WTC11 (cell line): Measurements from ENCODE around the gene SLC2A14. TPM values are rescaled to one million over a fixed set of nuclear protein-coding genes. Genes with fewer than 3 reads are reported as not detected.
A peak's percentile ranks its signal among the peaks of the same experiment; 100 is the strongest.
"Not testable (repeated sequence)": the region's sequence is repeated elsewhere in the genome, so short reads cannot be mapped to it uniquely, and the experiment has no call there.

Experiments
- ATAC-seq: fragments of 200-7000 bp; cut with Tn5 transposase; 2 replicates; pipeline ENCODE4 v1.10.0; 2021; ENCODE audit warnings: mild to moderate bottlenecking, moderate library complexity
- CTCF ChIA-PET: fragments of 300-600 bp; sonication (Branson Sonifier 250); formaldehyde crosslinking; loops from one replicate; lab custom pipeline; 2021; ENCODE audit warnings: antibody characterized with exemption; lab: Charles Lee
- POLR2A ChIA-PET: fragments of 350-600 bp; sonication (Branson Sonifier 250); formaldehyde crosslinking; loops from one replicate; lab custom pipeline; 2021; ENCODE audit warnings: antibody characterized with exemption; lab: Charles Lee
- DNase-seq: peaks from one replicate; pipeline ENCODE4 v3.0.0; 2021; ENCODE audit warnings: low spot score
- H3K27ac Mint-ChIP-seq: 2 replicates; pipeline ENCODE4 v1.8.0; 2021; ENCODE audit warnings: mixed read lengths
- H3K27me3 Mint-ChIP-seq: 2 replicates; pipeline ENCODE4 v1.8.0; 2021; ENCODE audit warnings: low read depth, mild to moderate bottlenecking, moderate library complexity, mixed read lengths
- H3K36me3 Mint-ChIP-seq: 2 replicates; pipeline ENCODE4 v1.8.0; 2021; ENCODE audit warnings: mixed read lengths
- H3K4me1 Mint-ChIP-seq: 2 replicates; pipeline ENCODE4 v1.8.0; 2022; ENCODE audit warnings: mixed read lengths
- H3K4me3 Mint-ChIP-seq: 2 replicates; pipeline ENCODE4 v1.8.0; 2021; ENCODE audit warnings: mild to moderate bottlenecking, moderate library complexity, mixed read lengths
- H3K9me3 Mint-ChIP-seq: 2 replicates; pipeline ENCODE4 v1.8.0; 2021; ENCODE audit warnings: mixed read lengths
- ETV6 ChIP-seq: sonication (generic); formaldehyde crosslinking; IDR thresholded peaks from 2 replicates; pipeline ENCODE4 v1.8.1; 2022; ENCODE audit warnings: mild to moderate bottlenecking, missing genetic modification reagents
- MXD4 ChIP-seq: fragments of 250-450 bp; sonication (Bioruptor Pico); IDR thresholded peaks from 2 replicates; pipeline ENCODE4 v1.8.0; 2021; ENCODE audit warnings: mild to moderate bottlenecking, moderate library complexity, borderline replicate concordance
- TEAD4 ChIP-seq: sonication (generic); formaldehyde crosslinking; IDR thresholded peaks from 2 replicates; pipeline ENCODE4 v1.8.0; 2022; ENCODE audit warnings: mild to moderate bottlenecking, missing genetic modification reagents
- ZNF121 ChIP-seq: sonication (generic); formaldehyde crosslinking; IDR thresholded peaks from 2 replicates; pipeline ENCODE4 v1.8.0; 2023; ENCODE audit warnings: missing genetic modification reagents
- ZNF232 ChIP-seq: sonication (generic); formaldehyde crosslinking; IDR thresholded peaks from 2 replicates; pipeline ENCODE4 v1.8.0; 2022; ENCODE audit warnings: mild to moderate bottlenecking, missing genetic modification reagents
- total RNA-seq: library from RNA; stranded (reverse); gene quantifications from 3 replicates; pipeline ENCODE4 v1.2.3, GENCODE V29; 2021
- TF ChIP-seq, protein P1 (sequence below): fragments of 250-450 bp; sonication (Bioruptor Pico); IDR thresholded peaks from 2 replicates; pipeline ENCODE4 v1.9.0; 2021; ENCODE audit warnings: moderate library complexity, mild to moderate bottlenecking, inconsistent platforms, borderline replicate concordance

The SLC2A14 gene
- total RNA-seq, 1 experiment from 2014 or later: 24.4 TPM

DNA sequence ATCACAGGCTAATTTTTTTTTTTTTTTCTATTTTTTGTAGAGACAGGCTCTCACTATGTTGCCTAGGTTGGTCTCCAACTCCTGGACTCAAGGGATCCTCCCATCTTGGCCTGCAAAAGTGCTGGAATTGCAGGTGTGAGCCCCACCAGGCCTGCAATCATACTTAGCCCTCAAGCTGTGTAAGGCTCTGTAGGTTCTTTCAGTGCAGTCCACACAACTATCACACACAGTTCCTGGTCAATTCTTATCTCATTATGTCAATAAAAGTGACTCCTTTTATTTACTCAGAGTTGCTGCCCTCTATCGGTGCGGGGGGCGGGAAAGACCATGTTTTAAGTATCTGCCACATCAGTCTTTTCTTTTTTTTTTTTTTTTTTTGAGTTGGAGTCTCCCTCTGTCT, 34.3 kb upstream of the SLC2A14 start:
- Mint-ChIP-seq H3K36me3 (no peaks in the 10 kb centered on the region), H3K27me3 (no peaks in the 10 kb centered on the region), H3K4me3 (peak overlapping the region; percentile 30), H3K27ac (peak overlapping the region; percentile 100), H3K4me1 (peaks cover 47% of the 10 kb centered on the region), H3K9me3 (no peaks in the 10 kb centered on the region)
- ChIA-PET CTCF (interaction anchor here (0.7 to 2.9 kb wide), 11 partner anchors 9 to 223 kb away, joined by 3 to 15 read pairs (median 6); partner anchors contain the start of gene SLC2A3), POLR2A (interaction anchor here (0.7 to 2.5 kb wide), 4 partner anchors 10 to 213 kb away, joined by 3 to 9 read pairs (median 6); no protein-coding TSS in a partner anchor)
- peak; percentile 72 for DNase-seq
- no peak for TF ChIP-seq MXD4
- peak; percentile 45; the same call in 1 of the 2 replicates for TF ChIP-seq ZNF121 (CRISPR knock-in tag)
- ATAC-seq: peak; percentile 31

GRCh38 chr12:7906303-7906702, 33.6 kb upstream of the SLC2A14 start:
- TF ChIP-seq TEAD4 (CRISPR knock-in tag): 0 out of 2 replicates have a peak, but pooled peaks have one; percentile 62
- CTCF ChIA-PET: interaction anchor here (0.8 to 2.9 kb wide), 11 partner anchors 10 to 139 kb away, joined by 3 to 15 read pairs (median 8); partner anchors contain the start of gene SLC2A14
- not testable (repeated sequence) for H3K27me3 Mint-ChIP-seq, H3K9me3 Mint-ChIP-seq, DNase-seq, H3K36me3 Mint-ChIP-seq
- POLR2A ChIA-PET: interaction anchor here (0.7 to 2.5 kb wide), 4 partner anchors 11 to 117 kb away, joined by 4 to 9 read pairs (median 6); partner anchors contain the start of gene NANOG
- Mint-ChIP-seq H3K27ac (peak overlapping the region; percentile 100), H3K4me1 (peaks cover 47% of the 10 kb centered on the region), H3K4me3 (peak overlapping the region; percentile 41)
- peak; percentile 45 for ATAC-seq

DNA sequence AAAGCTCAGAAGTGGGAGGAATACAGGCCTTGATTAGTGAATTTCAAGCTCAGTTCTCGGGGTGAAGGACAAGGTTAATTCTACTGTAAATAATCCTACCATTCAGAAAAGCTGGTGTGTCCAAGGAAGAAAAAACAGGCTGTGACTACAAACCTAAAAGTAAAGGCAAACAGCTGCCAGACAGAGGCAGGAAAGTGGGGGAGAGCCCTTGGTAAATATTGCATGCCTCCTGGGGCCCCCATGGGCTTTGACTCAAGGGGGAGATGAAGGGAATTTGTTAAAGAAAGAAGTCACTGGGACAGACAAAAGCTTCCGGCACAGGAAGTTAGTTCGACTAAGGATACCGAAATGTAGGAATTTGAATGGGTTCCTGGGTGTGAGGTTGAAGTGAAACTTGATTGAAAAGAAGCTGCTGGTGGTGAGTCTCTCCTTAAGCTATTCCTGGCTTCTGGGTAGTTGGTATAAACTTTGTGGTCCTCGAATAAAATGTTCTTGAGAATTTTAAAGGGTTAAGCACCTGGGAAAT, 32.9 kb upstream of the SLC2A14 start:
- peak overlapping the region; percentile 100 for H3K27ac Mint-ChIP-seq
- peak; percentile 89 for ATAC-seq
- H3K4me1 Mint-ChIP-seq: peaks cover 50% of the 10 kb centered on the region

DNA sequence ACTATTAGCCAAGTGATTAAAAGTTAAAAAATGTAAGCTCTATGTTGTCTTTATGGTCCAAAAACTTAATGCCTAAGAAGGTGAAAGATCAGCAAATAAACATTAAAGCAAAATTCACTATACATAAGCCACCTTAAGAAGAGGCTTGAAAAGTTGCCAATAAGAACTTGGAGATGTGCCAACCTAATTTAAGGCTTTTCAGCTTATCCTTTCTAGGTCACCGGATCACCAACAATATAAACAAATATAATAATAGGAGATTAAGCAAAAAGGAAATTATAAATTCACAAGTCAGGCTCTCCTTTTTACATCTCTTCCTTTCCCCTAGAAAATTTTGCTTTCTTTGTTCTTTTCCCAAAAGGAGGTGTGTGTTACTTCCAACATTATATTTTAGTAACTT, 32.4 kb upstream of the SLC2A14 start:
- no peak for ATAC-seq
- Mint-ChIP-seq H3K9me3 (no peaks in the 10 kb centered on the region), H3K4me1 (peaks cover 46% of the 10 kb centered on the region), H3K27ac (peak overlapping the region; percentile 100), H3K36me3 (peaks cover 4% of the 10 kb centered on the region), H3K4me3 (peak overlapping the region; percentile 41), H3K27me3 (no peaks in the 10 kb centered on the region)
- no peak for DNase-seq
- TF ChIP-seq, protein P1, sequence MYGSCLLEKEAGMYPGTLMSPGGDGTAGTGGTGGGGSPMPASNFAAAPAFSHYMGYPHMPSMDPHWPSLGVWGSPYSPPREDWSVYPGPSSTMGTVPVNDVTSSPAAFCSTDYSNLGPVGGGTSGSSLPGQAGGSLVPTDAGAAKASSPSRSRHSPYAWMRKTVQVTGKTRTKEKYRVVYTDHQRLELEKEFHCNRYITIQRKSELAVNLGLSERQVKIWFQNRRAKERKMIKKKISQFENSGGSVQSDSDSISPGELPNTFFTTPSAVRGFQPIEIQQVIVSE (CRISPR knock-in tag): no peak
- TF ChIP-seq ETV6 (no peak), MXD4 (no peak)
- ChIA-PET CTCF (interaction anchor here (1.3 to 2.9 kb wide), 7 partner anchors 28 to 173 kb away, joined by 4 to 15 read pairs (median 11); no protein-coding TSS in a partner anchor), POLR2A (interaction anchor here (0.6 to 2.5 kb wide), 8 partner anchors 12 to 144 kb away, joined by 3 to 9 read pairs (median 5); partner anchors contain the start of genes NANOG and SLC2A14)

More for the DNA sequence above, 32.9 kb upstream of the SLC2A14 start:
- not testable (repeated sequence) for H3K36me3 Mint-ChIP-seq, DNase-seq, H3K27me3 Mint-ChIP-seq, H3K9me3 Mint-ChIP-seq
- peak overlapping the region; percentile 41 for H3K4me3 Mint-ChIP-seq
- POLR2A ChIA-PET: interaction anchor here (0.7 to 2.5 kb wide), 7 partner anchors 12 to 145 kb away, joined by 3 to 9 read pairs (median 5); partner anchors contain the start of genes NANOG and SLC2A14
- CTCF ChIA-PET: interaction anchor here (0.8 to 2.9 kb wide), 12 partner anchors 10 to 172 kb away, joined by 3 to 15 read pairs (median 6); partner anchors contain the start of gene SLC2A14

GRCh38 chr12:7902416-7902815, 29.7 kb upstream of the SLC2A14 start:
- DNase-seq, H3K4me3 Mint-ChIP-seq, ATAC-seq, H3K27me3 Mint-ChIP-seq, CTCF ChIA-PET, H3K9me3 Mint-ChIP-seq: not testable (repeated sequence)
- POLR2A ChIA-PET: interaction anchor here (0.6 kb wide), 1 partner anchor 114 kb away, joined by 4 read pairs; no protein-coding TSS in a partner anchor
- peaks cover 13% of the 10 kb centered on the region for H3K36me3 Mint-ChIP-seq
- H3K27ac Mint-ChIP-seq: peak overlapping the region; percentile 49; the same call in 1 of the 2 replicates
- H3K4me1 Mint-ChIP-seq: peaks cover 33% of the 10 kb centered on the region

DNA sequence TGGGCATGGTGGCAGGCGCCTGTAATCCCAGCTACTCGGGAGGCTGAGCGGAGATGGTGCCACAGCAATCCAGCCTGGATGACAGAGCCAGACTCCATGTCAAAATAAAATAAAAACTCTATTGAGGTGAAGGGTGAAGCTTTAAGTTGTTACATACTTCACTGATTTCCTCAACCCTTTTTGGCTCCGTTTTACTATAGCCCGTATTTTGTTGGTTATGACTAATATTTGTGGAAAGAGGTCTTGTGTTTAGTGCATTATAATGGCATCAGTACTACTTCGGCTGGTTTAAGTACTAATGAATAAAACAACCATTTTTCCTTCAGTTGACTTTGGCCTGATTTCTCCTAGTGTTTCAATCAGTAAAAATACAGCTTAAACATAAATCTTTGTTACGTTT, 27.0 kb upstream of the SLC2A14 start:
- H3K9me3 Mint-ChIP-seq: no peaks in the 10 kb centered on the region
- POLR2A ChIA-PET: no interaction called here
- no peak overlapping the region for H3K4me3 Mint-ChIP-seq
- no peak for DNase-seq
- peaks cover 8% of the 10 kb centered on the region for H3K4me1 Mint-ChIP-seq
- no peaks in the 10 kb centered on the region for H3K27me3 Mint-ChIP-seq
- no peak for ATAC-seq
- CTCF ChIA-PET: no interaction called here
- 0 out of 2 replicates have a peak overlapping the region, but pooled peaks have one; percentile 33 for H3K27ac Mint-ChIP-seq
- TF ChIP-seq ZNF232 (CRISPR knock-in tag): no peak
- TF ChIP-seq, all 79 proteins: peak for 0
- H3K36me3 Mint-ChIP-seq: peaks cover 18% of the 10 kb centered on the region

DNA sequence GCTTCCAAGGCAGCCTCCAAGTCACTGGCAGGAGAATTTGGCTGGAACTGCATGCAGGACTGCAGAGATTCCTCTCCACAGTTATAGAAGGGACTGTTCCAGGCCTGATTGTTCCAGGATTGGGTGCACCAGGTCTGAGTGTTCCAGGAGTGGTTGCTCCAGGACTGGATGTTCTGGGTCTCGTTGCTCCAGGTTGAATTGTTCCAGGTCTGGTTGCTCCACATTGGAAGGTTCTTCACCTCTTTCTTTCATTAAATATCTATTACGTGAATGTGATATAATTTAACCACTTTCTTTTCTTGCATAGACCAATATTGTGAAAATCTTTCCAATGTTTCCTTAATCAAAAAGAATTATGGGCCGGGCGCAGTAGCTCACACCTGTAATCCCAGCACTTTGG, 24.0 kb upstream of the SLC2A14 start:
- H3K27ac Mint-ChIP-seq, POLR2A ChIA-PET, DNase-seq, ATAC-seq, H3K27me3 Mint-ChIP-seq, H3K9me3 Mint-ChIP-seq, CTCF ChIA-PET, H3K4me3 Mint-ChIP-seq: not testable (repeated sequence)
- H3K4me1 Mint-ChIP-seq: peaks cover 18% of the 10 kb centered on the region
- peaks cover 18% of the 10 kb centered on the region for H3K36me3 Mint-ChIP-seq
